ENCODE data around the gene CLSTN3. TPM values are rescaled to one million over a fixed set of nuclear protein-coding genes. Genes with fewer than 3 reads are reported as not detected.

The CLSTN3 gene
- total and polyA plus RNA-seq, 2 of the 13 experiments (the other 11 are each of a cell fraction or from before 2014, with no cell fraction given) = 26.2 to 94.1 TPM

GRCh38 chr12:7206691-7207090 lies 76.5 kb downstream of the CLSTN3 start:
- in situ Hi-C loops (cut with HindIII; ENCODE audit: extremely low pct_ligation_motif_present, low pct_unique_long_range_greater_than_20kb) = no loop called here
- Histone ChIP-seq H3K9me3 (ENCODE audit: low read length) (no peaks in the 10 kb centered on the region), H3K9ac (ENCODE audit: insufficient read depth, low read depth, low read length) (no peak overlapping the region), H3K27ac (ENCODE audit: extremely low read length, insufficient read depth, low read length) (no peak overlapping the region), H3K36me3 (replicated peaks in 1 of 2; ENCODE audit: control insufficient read depth in 1 of 2, insufficient read depth in 2 of 2, low read length in 2 of 2) (peaks cover 30 to 77% of the 10 kb centered on the region in 2 experiments), H3K4me1 (ENCODE audit: insufficient read depth, low read length) (no peaks in the 10 kb centered on the region), H2AFZ (ENCODE audit: low read length) (no peak overlapping the region), H3K27me3 (ENCODE audit: control insufficient read depth in 1 of 2, insufficient read depth in 2 of 2, low read length in 2 of 2) (no peaks in the 10 kb centered on the region), H3K79me2 (ENCODE audit: insufficient read depth, low read length) (no peaks in the 10 kb centered on the region), H4K20me1 (ENCODE audit: insufficient read depth, low read length) (no peaks in the 10 kb centered on the region), H3K4me3 (replicated peaks in 1 of 3; ENCODE audit: insufficient read depth in 1 of 3, low read depth in 2 of 3, low read length in 3 of 3) (no peak overlapping the region), H3K4me2 (ENCODE audit: low read depth, low read length) (no peak overlapping the region)
- ChIA-PET CTCF (ENCODE audit: low intra/inter-chr PET ratio, low total read pairs) (no interaction called here), POLR2A (no interaction called here)
- no peak for DNase-seq (ENCODE audit: low spot score)
- ATAC-seq = no peak
- FAIRE-seq = no peak
- intact Hi-C loops (cut with micrococcal nuclease; ENCODE audit: unreplicated experiment) = no loop called here
- 89% methylated on average over 3 of the region's 3 CpGs for WGBS (ENCODE audit: low lambda C conversion rate)
- BruUV-seq (replicated peaks) = no TSS peak
- TF ChIP-seq ZNF33A (CRISPR knock-in tag; IDR thresholded peaks at IDR 0.05; ENCODE audit: borderline replicate concordance) (no peak), ZNF10 (CRISPR knock-in tag; IDR thresholded peaks at IDR 0.05; ENCODE audit: borderline replicate concordance, low read depth) (no peak), ZNF883 (CRISPR knock-in tag; IDR thresholded peaks at IDR 0.05; ENCODE audit: not compliant biosample characterization) (no peak), NKX3-1 (CRISPR knock-in tag; IDR thresholded peaks at IDR 0.05) (no peak), ZFP82 (CRISPR knock-in tag; IDR thresholded peaks at IDR 0.05; ENCODE audit: borderline replicate concordance) (no peak), ZNF713 (CRISPR knock-in tag; IDR thresholded peaks at IDR 0.05) (no peak)

GRCh38 chr12:7207866-7208625 lies 77.9 kb downstream of the CLSTN3 start:
- ATAC-seq (no peak), DNase-seq (ENCODE audit: low spot score) (no peak), FAIRE-seq (no peak)
- Histone ChIP-seq H3K9ac (ENCODE audit: insufficient read depth, low read depth, low read length) (no peak overlapping the region), H3K36me3 (replicated peaks in 1 of 2; ENCODE audit: control insufficient read depth in 1 of 2, insufficient read depth in 2 of 2, low read length in 2 of 2) (peaks cover 25 to 67% of the 10 kb centered on the region in 2 experiments), H3K9me3 (ENCODE audit: low read length) (no peaks in the 10 kb centered on the region), H3K27ac (ENCODE audit: extremely low read length, insufficient read depth, low read length) (no peak overlapping the region), H3K79me2 (ENCODE audit: insufficient read depth, low read length) (no peaks in the 10 kb centered on the region), H3K27me3 (ENCODE audit: control insufficient read depth in 1 of 2, insufficient read depth in 2 of 2, low read length in 2 of 2) (no peaks in the 10 kb centered on the region), H2AFZ (ENCODE audit: low read length) (no peak overlapping the region), H3K4me1 (ENCODE audit: insufficient read depth, low read length) (no peaks in the 10 kb centered on the region), H3K4me3 (replicated peaks in 1 of 3; ENCODE audit: insufficient read depth in 1 of 3, low read depth in 2 of 3, low read length in 3 of 3) (no peak overlapping the region), H3K4me2 (ENCODE audit: low read depth, low read length) (no peak overlapping the region), H4K20me1 (ENCODE audit: insufficient read depth, low read length) (no peaks in the 10 kb centered on the region)
- CTCF ChIA-PET (ENCODE audit: low intra/inter-chr PET ratio, low total read pairs) = no interaction called here
- POLR2A ChIA-PET = no interaction called here
- BruUV-seq (replicated peaks) = no TSS peak
- in situ Hi-C loops (cut with HindIII; ENCODE audit: extremely low pct_ligation_motif_present, low pct_unique_long_range_greater_than_20kb) = no loop called here
- WGBS (ENCODE audit: low lambda C conversion rate) = 99% methylated on average over 8 of the region's 10 CpGs
- intact Hi-C loops (cut with micrococcal nuclease; ENCODE audit: unreplicated experiment) = no loop called here
- TF ChIP-seq, protein P1, sequence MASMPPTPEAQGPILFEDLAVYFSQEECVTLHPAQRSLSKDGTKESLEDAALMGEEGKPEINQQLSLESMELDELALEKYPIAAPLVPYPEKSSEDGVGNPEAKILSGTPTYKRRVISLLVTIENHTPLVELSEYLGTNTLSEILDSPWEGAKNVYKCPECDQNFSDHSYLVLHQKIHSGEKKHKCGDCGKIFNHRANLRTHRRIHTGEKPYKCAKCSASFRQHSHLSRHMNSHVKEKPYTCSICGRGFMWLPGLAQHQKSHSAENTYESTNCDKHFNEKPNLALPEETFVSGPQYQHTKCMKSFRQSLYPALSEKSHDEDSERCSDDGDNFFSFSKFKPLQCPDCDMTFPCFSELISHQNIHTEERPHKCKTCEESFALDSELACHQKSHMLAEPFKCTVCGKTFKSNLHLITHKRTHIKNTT (CRISPR knock-in tag; IDR thresholded peaks at IDR 0.05) = no peak
- TF ChIP-seq USF2 (IDR thresholded peaks at IDR 0.05; ENCODE audit: low read depth, low read length) = no peak
- TF ChIP-seq USF2 (CRISPR knock-in tag; IDR thresholded peaks at IDR 0.05; ENCODE audit: borderline replicate concordance) = no peak
- TF ChIP-seq NFKBIZ (CRISPR knock-in tag; IDR thresholded peaks at IDR 0.05) = no peak
- no peak for TF ChIP-seq GABPB1 (CRISPR knock-in tag; IDR thresholded peaks at IDR 0.05)
- TF ChIP-seq NFYC (CRISPR knock-in tag; IDR thresholded peaks at IDR 0.05) = no peak
- TF ChIP-seq ZNF383 (CRISPR knock-in tag; IDR thresholded peaks at IDR 0.05; ENCODE audit: borderline replicate concordance) = no peak
- no peak for TF ChIP-seq PBX3 (CRISPR knock-in tag; IDR thresholded peaks at IDR 0.05; ENCODE audit: borderline replicate concordance)
- TF ChIP-seq AHR (CRISPR knock-in tag; IDR thresholded peaks at IDR 0.05) = no peak

All from HepG2 (cell line).